ENCODE measurements around the gene ITGAX. TPM values are rescaled to one million over a fixed set of nuclear protein-coding genes. Genes with fewer than 3 reads are reported as not detected.

Gene ITGAX
- total RNA-seq, 2 experiments from 2014 or later: not detected

GRCh38 chr16:31373235-31373634, 18.3 kb downstream of the ITGAX start:
- H3K9me3 ChIP-seq (ENCODE audit: low read length): no peaks in the 10 kb centered on the region
- intact Hi-C loops (cut with micrococcal nuclease; ENCODE audit: unreplicated experiment): no loop called here
- H3K4me3 ChIP-seq (ENCODE audit: low read depth, low read length, poor library complexity, severe bottlenecking): no peak overlapping the region
- no peak overlapping the region for H3K4me2 ChIP-seq (ENCODE audit: low read length)
- H4K20me1 ChIP-seq (ENCODE audit: insufficient read depth, low read length): no peaks in the 10 kb centered on the region
- POLR2A ChIA-PET: interaction anchor here (0.7 kb wide), 1 partner anchor 86 kb away, joined by 6 read pairs; no protein-coding TSS in a partner anchor
- no peaks in the 10 kb centered on the region for H3K4me1 ChIP-seq (ENCODE audit: insufficient read depth, low read length, poor library complexity, severe bottlenecking)
- no peaks in the 10 kb centered on the region for H3K36me3 ChIP-seq (ENCODE audit: insufficient read depth, low read length)
- no peaks in the 10 kb centered on the region for H3K79me2 ChIP-seq (ENCODE audit: insufficient read depth, low read depth, low read length)
- BruUV-seq (replicated peaks): no TSS peak
- DNase-seq (ENCODE audit: low spot score): no peak
- no peak overlapping the region for H2AFZ ChIP-seq (ENCODE audit: low read length)
- H3K27ac ChIP-seq (ENCODE audit: low read depth, low read length, poor library complexity, severe bottlenecking): no peak overlapping the region
- CTCF ChIA-PET (ENCODE audit: unreplicated experiment): no interaction called here
- no peaks in the 10 kb centered on the region for H3K9me2 ChIP-seq (ENCODE audit: insufficient read depth, low read length)
- no peak for TF ChIP-seq EZH2phosphoT487 (IDR thresholded peaks at IDR 0.05; ENCODE audit: borderline replicate concordance, low read depth, low read length)
- TF ChIP-seq, protein P1, sequence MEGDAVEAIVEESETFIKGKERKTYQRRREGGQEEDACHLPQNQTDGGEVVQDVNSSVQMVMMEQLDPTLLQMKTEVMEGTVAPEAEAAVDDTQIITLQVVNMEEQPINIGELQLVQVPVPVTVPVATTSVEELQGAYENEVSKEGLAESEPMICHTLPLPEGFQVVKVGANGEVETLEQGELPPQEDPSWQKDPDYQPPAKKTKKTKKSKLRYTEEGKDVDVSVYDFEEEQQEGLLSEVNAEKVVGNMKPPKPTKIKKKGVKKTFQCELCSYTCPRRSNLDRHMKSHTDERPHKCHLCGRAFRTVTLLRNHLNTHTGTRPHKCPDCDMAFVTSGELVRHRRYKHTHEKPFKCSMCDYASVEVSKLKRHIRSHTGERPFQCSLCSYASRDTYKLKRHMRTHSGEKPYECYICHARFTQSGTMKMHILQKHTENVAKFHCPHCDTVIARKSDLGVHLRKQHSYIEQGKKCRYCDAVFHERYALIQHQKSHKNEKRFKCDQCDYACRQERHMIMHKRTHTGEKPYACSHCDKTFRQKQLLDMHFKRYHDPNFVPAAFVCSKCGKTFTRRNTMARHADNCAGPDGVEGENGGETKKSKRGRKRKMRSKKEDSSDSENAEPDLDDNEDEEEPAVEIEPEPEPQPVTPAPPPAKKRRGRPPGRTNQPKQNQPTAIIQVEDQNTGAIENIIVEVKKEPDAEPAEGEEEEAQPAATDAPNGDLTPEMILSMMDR (conservative IDR thresholded peaks at IDR 0.05; ENCODE audit: low read length): no peak

GRCh38 chr16:31375231-31375630, 20.3 kb downstream of the ITGAX start:
- H2AFZ ChIP-seq (ENCODE audit: low read length): no peak overlapping the region
- no peaks in the 10 kb centered on the region for H3K9me2 ChIP-seq (ENCODE audit: insufficient read depth, low read length)
- no peak for DNase-seq (ENCODE audit: low spot score)
- no peak overlapping the region for H3K4me3 ChIP-seq (ENCODE audit: low read depth, low read length, poor library complexity, severe bottlenecking)
- no peaks in the 10 kb centered on the region for H3K79me2 ChIP-seq (ENCODE audit: insufficient read depth, low read depth, low read length)
- no peak overlapping the region for H3K4me2 ChIP-seq (ENCODE audit: low read length)
- TF ChIP-seq, protein P1 (conservative IDR thresholded peaks at IDR 0.05; ENCODE audit: low read length): no peak
- TF ChIP-seq EZH2phosphoT487 (IDR thresholded peaks at IDR 0.05; ENCODE audit: borderline replicate concordance, low read depth, low read length): no peak
- H3K9me3 ChIP-seq (ENCODE audit: low read length): no peaks in the 10 kb centered on the region
- H3K36me3 ChIP-seq (ENCODE audit: insufficient read depth, low read length): no peaks in the 10 kb centered on the region
- ChIA-PET POLR2A (interaction anchor here (1.4 kb wide), 1 partner anchor 10 kb away, joined by 3 read pairs; no protein-coding TSS in a partner anchor), CTCF (ENCODE audit: unreplicated experiment) (interaction anchor here (1.7 kb wide), 1 partner anchor 11 kb away, joined by 5 read pairs; no protein-coding TSS in a partner anchor)
- intact Hi-C loops (cut with micrococcal nuclease; ENCODE audit: unreplicated experiment): no loop called here
- H3K27ac ChIP-seq (ENCODE audit: low read depth, low read length, poor library complexity, severe bottlenecking): no peak overlapping the region
- H4K20me1 ChIP-seq (ENCODE audit: insufficient read depth, low read length): no peaks in the 10 kb centered on the region
- H3K4me1 ChIP-seq (ENCODE audit: insufficient read depth, low read length, poor library complexity, severe bottlenecking): no peaks in the 10 kb centered on the region
- BruUV-seq (replicated peaks): no TSS peak

- no peak overlapping the region for H3K27ac ChIP-seq (ENCODE audit: low read depth, low read length, poor library complexity, severe bottlenecking)
- no peak overlapping the region for H2AFZ ChIP-seq (ENCODE audit: low read length)
- H3K4me1 ChIP-seq (ENCODE audit: insufficient read depth, low read length, poor library complexity, severe bottlenecking): no peaks in the 10 kb centered on the region
- CTCF ChIA-PET (ENCODE audit: unreplicated experiment): interaction anchor here (1.7 kb wide), 1 partner anchor 9 kb away, joined by 5 read pairs; no protein-coding TSS in a partner anchor
- intact Hi-C loops (cut with micrococcal nuclease; ENCODE audit: unreplicated experiment): no loop called here
- no peak overlapping the region for H3K4me3 ChIP-seq (ENCODE audit: low read depth, low read length, poor library complexity, severe bottlenecking)
- no peak for DNase-seq (ENCODE audit: low spot score)
- no peak overlapping the region for H3K4me2 ChIP-seq (ENCODE audit: low read length)
- H3K36me3 ChIP-seq (ENCODE audit: insufficient read depth, low read length): no peaks in the 10 kb centered on the region
- H3K79me2 ChIP-seq (ENCODE audit: insufficient read depth, low read depth, low read length): no peaks in the 10 kb centered on the region
- H3K9me2 ChIP-seq (ENCODE audit: insufficient read depth, low read length): no peaks in the 10 kb centered on the region
- no peaks in the 10 kb centered on the region for H3K9me3 ChIP-seq (ENCODE audit: low read length)
- POLR2A ChIA-PET: interaction anchor here (1.4 kb wide), 1 partner anchor 9 kb away, joined by 3 read pairs; no protein-coding TSS in a partner anchor
- no peaks in the 10 kb centered on the region for H4K20me1 ChIP-seq (ENCODE audit: insufficient read depth, low read length)
- no TSS peak for BruUV-seq (replicated peaks)
- TF ChIP-seq EZH2phosphoT487 (IDR thresholded peaks at IDR 0.05; ENCODE audit: borderline replicate concordance, low read depth, low read length): no peak
- TF ChIP-seq, protein P1 (conservative IDR thresholded peaks at IDR 0.05; ENCODE audit: low read length): no peak
Measured at GRCh38 chr16:31376705-31377104, 21.7 kb downstream of the ITGAX start.
